NCI-H748 (cell line): ENCODE data around the gene EID2.

ENCODE experiments used
- DNase-seq: peaks from one replicate; lab custom pipeline; 2025; ENCODE audit not compliant: unreplicated experiment; lab: John Stamatoyannopoulos, UW

EID2 gene

DNA sequence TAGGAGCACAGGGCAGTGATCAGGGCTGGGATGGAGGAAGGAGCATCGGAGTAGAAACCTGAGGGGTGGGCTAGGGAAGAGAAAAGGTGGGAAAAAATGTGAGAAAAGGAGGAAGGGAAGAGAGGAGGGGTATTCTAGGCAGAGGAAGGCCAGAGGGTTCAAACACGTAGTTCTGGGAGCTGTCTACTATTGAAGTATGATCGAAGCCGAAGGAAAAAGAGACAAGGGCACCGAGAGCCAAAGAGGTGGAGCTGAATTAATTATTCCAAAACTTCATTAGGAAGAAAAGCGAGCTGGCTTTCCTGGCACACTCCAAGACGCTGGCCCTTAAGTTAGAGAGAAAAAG is 33.4 kb downstream of the EID2 start:
- DNase-seq: no peak

DNA sequence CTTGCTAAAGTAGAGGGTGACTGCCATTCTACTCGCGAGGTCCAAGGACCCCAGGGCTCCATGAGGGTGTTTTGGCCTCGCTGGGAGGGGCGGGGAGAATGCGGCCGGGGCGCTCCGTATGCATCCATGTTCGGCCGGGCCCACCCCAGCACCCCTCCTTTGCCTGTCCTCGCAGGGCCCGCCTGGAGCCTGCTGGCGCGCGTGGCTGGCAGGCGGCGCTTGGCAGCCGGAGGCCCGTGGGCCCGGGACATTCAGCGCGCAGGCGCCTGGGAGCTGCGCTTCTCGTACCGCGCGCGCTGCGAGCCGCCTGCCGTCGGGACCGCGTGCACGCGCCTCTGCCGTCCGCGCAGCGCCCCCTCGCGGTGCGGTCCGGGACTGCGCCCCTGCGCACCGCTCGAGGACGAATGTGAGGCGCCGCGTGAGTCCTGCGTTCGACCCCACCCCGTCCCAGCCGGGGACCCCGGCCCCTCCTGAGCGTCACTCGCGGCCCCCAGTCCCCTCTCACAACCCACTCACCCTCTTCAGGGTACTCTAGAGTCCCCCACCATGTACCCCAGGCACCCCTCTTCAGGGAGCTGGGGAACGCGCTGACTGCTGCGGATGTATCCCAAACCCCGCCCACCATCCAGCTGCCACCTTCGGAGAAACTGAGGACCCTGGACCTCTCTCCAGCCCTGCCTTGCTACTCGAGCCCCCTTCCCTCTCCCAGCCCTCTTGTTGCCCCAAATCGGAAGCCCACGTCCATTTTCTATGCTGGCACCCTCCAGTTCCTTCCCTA is 37.1 kb downstream of the EID2 start:
- DNase-seq: no peak

DNA sequence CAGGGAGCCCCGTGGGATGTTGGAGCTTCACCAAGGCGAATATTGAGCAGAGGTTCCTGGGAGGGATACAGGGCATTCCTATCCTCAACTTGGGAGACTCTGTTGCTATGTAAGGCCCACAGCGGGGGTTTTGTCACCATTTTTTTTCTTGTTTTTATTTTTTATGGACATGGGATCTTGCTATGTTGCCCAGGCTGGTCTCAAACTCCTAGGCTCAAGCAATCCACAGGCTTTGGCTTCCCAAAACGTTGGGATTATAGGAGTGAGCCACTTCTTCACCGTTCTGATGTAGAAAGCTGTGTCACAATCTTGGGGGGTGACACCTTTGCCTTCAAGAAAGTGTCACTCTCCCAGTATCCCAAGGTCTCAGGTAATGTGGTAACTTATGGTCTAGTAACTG is 38.6 kb downstream of the EID2 start:
- no peak for DNase-seq

DNA sequence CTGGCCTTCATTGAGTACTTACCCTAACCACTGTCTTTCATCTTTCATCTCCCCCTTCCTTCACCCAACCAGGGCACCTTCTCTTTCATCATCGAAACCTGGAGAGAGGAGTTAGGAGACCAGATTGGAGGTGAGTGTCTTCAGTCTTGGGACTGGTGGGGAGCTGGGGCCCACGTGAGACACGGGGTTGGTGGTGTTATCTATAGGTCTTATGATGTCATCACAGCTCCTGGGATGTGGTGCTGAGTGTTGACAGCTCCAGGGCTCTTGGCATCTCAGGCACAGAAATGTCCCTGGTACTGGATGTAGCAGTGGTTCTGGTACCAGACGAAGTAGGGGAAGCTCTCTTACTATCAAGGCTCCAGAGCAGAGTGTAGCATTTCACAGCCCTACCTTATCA is 39.4 kb downstream of the EID2 start:
- no peak for DNase-seq

DNA sequence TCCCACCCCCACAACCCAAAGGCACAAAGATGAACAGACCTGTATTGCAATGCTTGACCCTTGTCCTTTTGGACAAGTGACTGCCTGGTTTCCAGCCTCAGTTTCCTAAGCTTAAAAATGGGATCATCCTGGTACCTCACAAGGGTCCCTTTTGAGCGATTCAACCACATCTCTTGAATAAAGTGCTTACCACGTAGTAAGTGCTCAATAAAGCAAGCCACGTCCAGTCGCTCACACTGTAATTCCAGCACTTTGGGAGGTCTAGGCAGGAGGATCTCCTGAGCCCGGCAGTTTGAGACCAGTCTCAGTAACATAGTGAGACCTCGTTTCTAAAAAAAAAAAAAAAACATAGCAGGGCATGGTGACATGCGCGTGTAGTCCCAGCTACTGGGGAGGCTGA is 40.0 kb downstream of the EID2 start:
- no peak for DNase-seq

DNA sequence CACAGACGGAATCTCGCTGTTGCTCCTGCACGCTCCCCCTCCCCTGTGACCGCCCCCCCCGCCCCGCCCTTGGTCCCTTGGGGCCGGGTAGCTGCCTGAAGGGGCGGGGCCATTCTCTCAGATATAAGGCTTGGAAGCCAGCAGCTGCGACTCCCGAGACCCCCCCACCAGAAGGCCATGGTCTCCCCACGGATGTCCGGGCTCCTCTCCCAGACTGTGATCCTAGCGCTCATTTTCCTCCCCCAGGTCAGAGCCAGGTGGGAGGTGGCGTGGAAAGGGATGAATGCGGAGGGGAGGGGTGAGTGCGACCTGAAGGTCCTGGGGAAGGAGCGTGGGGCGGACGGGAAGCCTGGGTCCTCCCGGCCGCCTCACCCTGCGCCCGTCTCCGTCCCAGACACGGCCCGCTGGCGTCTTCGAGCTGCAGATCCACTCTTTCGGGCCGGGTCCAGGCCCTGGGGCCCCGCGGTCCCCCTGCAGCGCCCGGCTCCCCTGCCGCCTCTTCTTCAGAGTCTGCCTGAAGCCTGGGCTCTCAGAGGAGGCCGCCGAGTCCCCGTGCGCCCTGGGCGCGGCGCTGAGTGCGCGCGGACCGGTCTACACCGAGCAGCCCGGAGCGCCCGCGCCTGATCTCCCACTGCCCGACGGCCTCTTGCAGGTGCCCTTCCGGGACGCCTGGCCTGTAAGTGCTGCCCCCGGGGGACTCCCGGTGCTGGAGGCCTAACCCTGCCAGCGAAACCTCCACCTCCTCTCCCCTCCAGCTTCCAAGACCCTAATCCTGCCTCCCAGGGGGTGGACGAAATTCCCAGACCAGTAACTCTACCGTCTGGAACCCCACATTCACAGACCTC is 40.9 kb downstream of the EID2 start, which contains the start of gene DLL3:
Gene DLL3 (plus strand): TSS at position 150 of the 845 bp plus-strand sequence. CDS start 28 bp downstream, at position 178.
- peak; percentile 89 for DNase-seq

DNA sequence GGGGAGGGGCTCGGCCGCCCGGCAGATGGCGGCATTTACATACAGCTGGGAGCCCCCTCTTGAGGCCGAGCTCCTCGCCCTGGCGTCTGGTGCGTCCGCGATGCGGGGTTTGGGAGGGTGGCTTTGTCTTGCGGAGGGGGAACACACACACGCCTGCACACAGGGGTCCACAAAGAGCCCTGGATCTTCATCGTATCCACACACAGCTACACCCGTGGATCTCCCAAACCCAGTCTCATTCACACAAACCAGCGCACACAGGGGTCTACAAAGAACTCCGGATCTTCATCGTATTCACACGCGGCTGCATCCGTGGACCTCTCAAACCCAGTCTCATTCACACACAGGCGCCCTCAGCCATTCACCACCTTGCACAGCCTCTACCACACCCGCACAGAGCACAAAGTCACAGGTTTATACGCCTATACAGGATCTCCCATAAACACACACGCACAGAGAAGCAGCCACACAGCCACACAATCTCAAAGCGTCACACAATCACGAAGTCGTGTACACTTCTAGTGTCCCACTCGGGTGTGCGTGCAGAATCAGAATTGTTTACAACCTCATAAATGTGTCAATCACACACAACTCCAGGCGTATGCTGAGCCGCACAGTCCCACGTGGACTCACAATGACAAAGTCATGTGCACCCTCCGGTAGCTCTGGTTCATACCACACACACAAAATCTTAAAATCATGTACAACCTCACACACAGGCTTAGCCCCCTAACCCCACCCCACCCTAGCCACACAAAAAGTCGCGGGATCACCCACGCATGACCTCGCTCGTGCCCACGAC is 41.8 kb downstream of the EID2 start:
- peak; percentile 98 for DNase-seq

DNA sequence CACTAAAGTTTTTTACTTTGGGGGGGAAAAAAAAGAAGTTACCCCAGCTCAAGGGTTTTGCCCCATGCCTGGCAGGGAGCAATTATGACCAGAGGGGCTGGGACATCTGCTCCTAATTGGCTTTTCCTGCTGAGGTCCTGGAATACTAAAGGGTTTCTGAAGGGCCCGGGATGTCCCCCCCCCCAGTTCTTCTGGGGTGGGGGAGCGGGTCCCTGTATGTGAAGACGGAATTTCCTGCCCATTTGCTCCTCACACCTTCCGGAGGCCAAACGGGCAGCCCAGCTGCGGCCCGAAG is 42.3 kb downstream of the EID2 start:
- DNase-seq: no peak

DNA sequence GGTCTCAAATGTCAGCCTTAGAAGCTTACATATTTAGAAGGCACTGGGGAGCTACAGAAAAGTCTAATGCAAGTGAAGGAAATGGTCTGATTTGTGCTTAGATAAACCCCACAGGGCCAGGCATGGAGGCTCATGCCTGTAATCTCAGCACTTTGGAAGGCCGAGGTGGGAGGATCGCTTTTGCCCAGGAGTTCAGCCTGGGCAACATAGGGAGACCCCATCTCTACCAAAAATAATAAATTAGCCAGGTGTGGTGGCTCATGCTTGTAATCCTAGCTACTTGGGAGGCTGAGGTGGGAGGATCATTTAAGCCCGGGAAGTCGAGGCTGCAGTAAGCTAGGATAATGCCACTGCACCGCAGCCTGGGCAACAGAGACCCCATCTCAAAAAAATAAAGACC is 43.9 kb downstream of the EID2 start:
- no peak for DNase-seq

DNA sequence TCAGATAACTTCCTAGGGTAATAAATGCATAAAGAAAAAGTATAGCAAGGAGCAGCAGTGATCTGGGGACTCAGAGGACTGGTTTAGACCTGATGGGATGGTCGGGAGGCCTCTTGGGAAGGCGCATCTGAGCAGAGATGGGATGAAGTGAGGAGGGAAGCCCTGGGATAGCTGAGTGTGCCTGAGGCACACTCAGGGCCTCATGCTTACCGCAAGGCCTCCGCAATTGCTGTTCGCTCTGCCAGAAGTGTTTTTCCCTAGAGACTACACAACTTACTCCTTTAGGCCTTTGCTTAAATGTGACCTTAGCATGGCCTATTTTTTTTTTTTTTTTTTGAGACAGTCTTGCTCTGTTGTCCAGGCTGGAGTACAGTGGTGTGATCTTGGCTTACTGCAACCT is 45.3 kb downstream of the EID2 start:
- no peak for DNase-seq

DNA sequence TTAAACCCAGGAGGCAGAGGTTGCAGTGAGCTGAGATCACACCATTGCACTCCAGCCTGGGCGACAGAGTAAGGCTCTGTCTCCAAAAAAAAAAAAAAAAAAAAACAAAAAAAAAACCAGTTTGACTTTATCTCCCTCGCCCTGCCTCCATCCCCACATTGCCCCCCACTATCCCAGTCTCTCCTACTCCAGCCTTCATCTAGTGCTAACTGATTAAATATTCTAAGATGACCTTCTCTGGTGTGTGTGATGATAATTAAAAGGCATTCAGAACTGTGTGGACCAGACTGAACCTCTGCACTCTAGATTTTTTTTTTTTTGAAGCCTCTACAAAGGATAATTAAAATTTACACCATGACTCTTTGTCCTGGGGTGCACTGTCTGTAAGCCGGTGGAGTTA is 47.2 kb downstream of the EID2 start:
- DNase-seq: no peak

DNA sequence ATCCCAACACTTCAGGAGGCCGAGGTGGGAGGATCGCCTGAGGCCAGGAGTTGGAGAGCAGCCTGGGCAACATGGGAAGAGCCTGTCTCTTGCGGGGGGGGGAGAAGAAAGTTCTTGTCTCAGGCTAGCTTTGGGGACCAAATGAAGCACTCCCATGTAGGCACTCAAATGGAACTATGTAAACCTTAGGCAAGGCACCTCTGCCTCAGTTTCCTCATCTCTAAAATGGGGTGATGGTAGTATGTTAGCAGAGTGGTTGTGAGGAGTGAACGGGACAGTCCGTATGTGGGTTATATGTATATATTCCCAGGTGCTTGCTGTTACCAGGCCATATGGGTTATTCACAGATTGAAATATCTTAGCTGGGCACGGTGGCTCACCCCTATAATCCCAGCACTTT is 47.7 kb downstream of the EID2 start:
- no peak for DNase-seq

DNA sequence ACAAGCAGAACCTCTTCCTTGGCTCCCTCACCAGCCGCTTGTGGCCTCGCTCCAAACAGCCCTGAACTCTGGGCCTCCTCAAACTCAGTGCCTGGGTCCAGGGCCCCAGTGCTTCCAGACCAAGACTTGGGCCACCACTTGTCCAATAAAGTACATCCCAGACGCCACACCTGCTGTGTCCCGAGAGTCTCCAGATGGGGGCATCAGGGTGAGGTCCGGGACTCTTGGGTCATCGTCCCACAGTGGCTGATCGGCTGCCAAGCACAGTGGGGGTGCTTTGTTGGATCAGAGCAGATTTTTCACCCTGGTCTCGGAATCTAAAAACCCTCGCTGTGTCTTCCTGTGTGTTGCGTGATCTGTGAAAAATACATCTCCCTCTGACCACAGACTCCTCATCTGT is 50.2 kb downstream of the EID2 start:
- DNase-seq: no peak
